Gastrocnemius medialis (tissue), 4 donors: Measurements from ENCODE around the gene PDE7B. TPM values are rescaled to one million over a fixed set of nuclear protein-coding genes. Genes with fewer than 3 reads are reported as not detected.

Experiments used
- ATAC-seq, 2 donors: fragments of 150-250 bp; one replicate each; pipeline ENCODE4 v1.9.1; 2016
- DNase-seq, 2 donors: peaks; one replicate each; pipeline ENCODE4 v3.0.0-alpha.2; 2019
- H3K27ac ChIP-seq, 4 donors: fragments of 200-600 bp; sonication (generic); 1 replicate in 1 of 4; 2 replicates in 3 of 4; pipeline ENCODE4 v1.5.1; 2016 to 2018; ENCODE audit warnings: mild to moderate bottlenecking in 2 of 4, moderate library complexity in 1 of 4
- H3K27me3 ChIP-seq, 3 donors: fragments of 200-600 bp; sonication (generic) in 2 of 3; 1 replicate in 1 of 3; 2 replicates in 2 of 3; pipeline versions ENCODE4 v1.5.1 to v1.6.0; 2016 to 2019; ENCODE audit warnings: mild to moderate bottlenecking in 1 of 3, moderate library complexity in 1 of 3
- H3K36me3 ChIP-seq, 2 donors: fragments of 200-600 bp; sonication (generic) in 1 of 2; one replicate each; pipeline ENCODE4 v1.5.1; 2017 to 2018
- H3K4me1 ChIP-seq, 2 donors: fragments of 200-600 bp; sonication (generic) in 1 of 2; one replicate each; pipeline ENCODE4 v1.5.1; 2016 to 2017; ENCODE audit warnings: mild to moderate bottlenecking in 2 of 2
- H3K4me3 ChIP-seq, 4 donors: fragments of 200-600 bp; sonication (generic) in 3 of 4; 1 replicate in 1 of 4; 2 replicates in 3 of 4; pipeline ENCODE4 v1.5.1; 2016 to 2019; ENCODE audit warnings: mild to moderate bottlenecking in 2 of 4
- H3K9me3 ChIP-seq, 3 donors: fragments of 200-600 bp; sonication (generic) in 2 of 3; 1 replicate in 1 of 3; 2 replicates in 2 of 3; pipeline ENCODE4 v1.5.1; 2016 to 2019
- CTCF ChIP-seq, 5 experiments: fragments of 450-650 bp in 3 of 5; fragments of 200-600 bp in 2 of 5; sonication (generic) in 2 of 5; IDR thresholded peaks in 4 of 5; conservative IDR thresholded peaks in 1 of 5; 1 replicate in 4 of 5; 2 replicates in 1 of 5; pipeline ENCODE4 v1.5.1; 2016 to 2019; ENCODE audit warnings: antibody characterized with exemption in 5 of 5, mild to moderate bottlenecking in 3 of 5, moderate library complexity in 3 of 5
- POLR2A ChIP-seq, 2 donors: fragments of 450-650 bp; IDR thresholded peaks; one replicate each; pipeline ENCODE4 v1.6.1; 2017; ENCODE audit warnings: antibody characterized with exemption in 2 of 2, mild to moderate bottlenecking in 2 of 2, moderate library complexity in 2 of 2
- in situ Hi-C, 4 donors: fragments of 200-750 bp; cut with MboI; loops; one replicate each; pipeline versions ENCODE4 v1.15.0 to v1.8.0; 2017; ENCODE audit warnings: low sequenced_read_pairs in 4 of 4
- intact Hi-C: fragments of 100-400 bp; cut with DNase I; formaldehyde crosslinking; loops from one replicate; pipeline ENCODE4 v1.15.1; 2023; ENCODE audit warnings: low total_unique reads
- total RNA-seq, 4 donors: library from RNA; depleted of rRNA; stranded (reverse); fragments of >200 nt; gene quantifications; one replicate each; pipeline versions ENCODE4 v1.1.0 to v1.2.3, GENCODE V29; 2016

Gene PDE7B
- total RNA-seq, 4 donors from 2014 or later: 2.2 to 3.6 (median 2.7) TPM

DNA sequence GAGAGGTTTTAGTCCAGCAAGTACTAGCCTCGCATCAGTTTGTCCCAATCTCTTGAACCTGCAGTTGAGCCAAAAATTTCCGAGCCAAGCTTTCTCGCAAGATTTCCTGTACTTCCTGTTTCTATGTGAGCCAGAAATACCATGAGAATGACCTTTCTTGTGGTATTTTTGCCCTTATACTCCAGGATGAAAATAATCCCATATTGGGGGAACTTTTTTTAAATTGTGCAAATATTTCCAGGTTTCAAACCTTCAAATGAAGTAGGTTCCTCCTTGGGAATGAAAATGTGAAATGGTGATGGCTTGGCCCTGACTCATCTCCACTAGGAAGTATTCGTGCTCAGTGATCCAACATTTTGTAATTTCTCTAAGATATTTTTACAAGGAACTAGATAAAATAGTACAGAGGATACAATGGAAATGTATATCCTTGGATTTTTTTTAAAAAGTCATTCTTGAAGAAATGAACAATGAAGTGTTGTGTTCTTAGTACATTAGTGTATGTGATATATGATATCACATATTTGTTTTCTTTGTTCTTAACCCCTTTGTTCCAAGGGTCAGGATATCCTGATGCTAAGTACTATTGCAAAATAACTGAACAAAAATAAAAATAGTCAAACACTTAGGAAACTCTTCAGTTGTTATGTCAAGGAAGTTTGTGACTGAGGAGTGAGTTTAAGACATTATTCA is 184.0 kb downstream of the PDE7B start:
- TF ChIP-seq POLR2A (IDR thresholded peaks at IDR 0.05) (no peak), CTCF (IDR thresholded peaks at IDR 0.05 in 4 of 5, conservative IDR thresholded peaks at IDR 0.05 in 1 of 5) (no peak)
- Histone ChIP-seq H3K36me3 (no peaks in the 10 kb centered on the region), H3K27ac (peak overlapping the region; percentile 62 to 76 (median 69)), H3K9me3 (no peaks in the 10 kb centered on the region), H3K4me3 (no peak overlapping the region), H3K27me3 (no peaks in the 10 kb centered on the region), H3K4me1 (peaks cover 24 to 36% of the 10 kb centered on the region in 2 donors)
- intact Hi-C loops: loop anchor here (5.0 kb wide), 1 partner anchor 67 kb away; no protein-coding TSS in a partner anchor
- peak in 1 of 2 donors; percentile 24 for DNase-seq
- in situ Hi-C loops: no loop called here
- ATAC-seq: peak in 1 of 2 donors; percentile 49

DNA sequence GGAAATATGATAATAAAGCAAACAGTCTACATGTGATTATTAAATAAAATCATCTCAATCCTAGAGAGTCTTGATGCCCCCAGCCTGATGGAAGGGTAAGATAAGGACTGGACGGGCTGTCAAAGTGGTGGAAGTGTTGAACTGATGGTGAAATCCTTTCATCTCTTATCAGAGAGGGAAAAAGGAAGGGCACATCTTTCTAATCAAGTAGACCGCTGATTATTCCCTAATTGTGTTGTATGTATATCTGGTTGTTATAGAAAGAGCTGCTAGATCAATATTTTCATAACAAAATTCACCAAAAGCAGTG is 184.5 kb downstream of the PDE7B start:
- H3K4me3 ChIP-seq: no peak overlapping the region
- peaks cover 24 to 40% of the 10 kb centered on the region in 2 donors for H3K4me1 ChIP-seq
- intact Hi-C loops (loop anchor here (5.0 kb wide), 1 partner anchor 66 kb away; no protein-coding TSS in a partner anchor), in situ Hi-C loops (no loop called here)
- H3K27me3 ChIP-seq: no peaks in the 10 kb centered on the region
- DNase-seq: no peak
- peak overlapping the region; percentile 62 to 76 (median 69) for H3K27ac ChIP-seq
- no peaks in the 10 kb centered on the region for H3K9me3 ChIP-seq
- ATAC-seq: no peak
- TF ChIP-seq POLR2A (IDR thresholded peaks at IDR 0.05) (no peak), CTCF (IDR thresholded peaks at IDR 0.05 in 4 of 5, conservative IDR thresholded peaks at IDR 0.05 in 1 of 5) (no peak)
- no peaks in the 10 kb centered on the region for H3K36me3 ChIP-seq

DNA sequence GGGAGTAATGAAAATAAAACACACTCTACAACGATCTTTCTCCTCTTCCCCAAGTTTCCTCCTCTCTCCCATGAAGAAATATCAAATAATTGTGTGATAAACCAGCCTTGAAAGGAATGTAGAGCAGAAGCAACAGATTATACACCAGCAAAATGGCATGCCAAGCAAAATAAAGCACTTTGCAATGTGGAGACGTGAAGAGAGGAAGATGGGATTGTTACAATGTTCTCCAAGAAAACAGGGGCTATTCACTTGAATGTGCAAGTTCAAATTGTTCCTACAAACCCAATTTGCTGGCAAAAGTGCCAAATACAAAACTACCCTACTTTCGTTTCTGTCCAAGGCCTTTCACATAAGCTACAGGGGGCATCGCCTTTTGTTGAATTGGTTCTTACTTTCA is 185.1 kb downstream of the PDE7B start:
- in situ Hi-C loops (no loop called here), intact Hi-C loops (loop anchor here (5.0 kb wide), 1 partner anchor 66 kb away; no protein-coding TSS in a partner anchor)
- ATAC-seq (no peak), DNase-seq (no peak)
- Histone ChIP-seq H3K9me3 (no peaks in the 10 kb centered on the region), H3K27me3 (no peaks in the 10 kb centered on the region), H3K27ac (peak overlapping the region; percentile 62 to 76 (median 69)), H3K36me3 (no peaks in the 10 kb centered on the region), H3K4me1 (peaks cover 24 to 42% of the 10 kb centered on the region in 2 donors), H3K4me3 (peak overlapping the region in 1 of 4 donors; percentile 10)
- TF ChIP-seq CTCF (IDR thresholded peaks at IDR 0.05 in 4 of 5, conservative IDR thresholded peaks at IDR 0.05 in 1 of 5): no peak
- no peak for TF ChIP-seq POLR2A (IDR thresholded peaks at IDR 0.05)

DNA sequence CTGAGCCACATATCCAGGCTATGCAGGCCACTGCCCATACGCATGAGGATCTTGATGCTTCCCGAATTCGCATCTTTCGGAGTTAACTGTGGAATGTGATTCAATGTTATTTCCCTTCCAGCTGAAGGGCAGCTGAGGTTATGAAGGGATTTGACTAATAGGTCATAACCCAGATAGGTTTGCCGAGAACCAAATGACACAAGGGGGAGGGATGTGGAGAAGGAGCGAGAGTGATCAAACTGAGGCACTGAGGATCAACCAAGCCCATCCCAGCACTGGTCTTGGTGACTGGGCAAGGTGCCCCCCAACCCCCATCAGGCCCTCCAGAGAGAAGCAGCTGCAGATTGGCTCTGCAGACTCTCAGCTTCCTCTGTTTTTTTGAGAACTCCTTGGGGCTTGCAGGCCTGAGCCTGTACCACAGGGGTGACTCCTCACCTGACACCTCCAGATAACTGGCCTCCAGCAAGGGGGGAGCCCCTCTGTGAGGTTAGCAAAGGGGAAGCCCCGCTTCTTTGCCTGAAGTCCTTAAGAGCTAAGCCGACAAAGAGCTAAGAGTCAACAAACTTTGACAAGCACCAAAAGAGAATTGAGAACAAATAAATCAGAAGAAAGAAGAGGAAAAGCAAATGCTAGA is 185.9 kb downstream of the PDE7B start:
- H3K9me3 ChIP-seq: no peaks in the 10 kb centered on the region

More for the DNA sequence above, 185.9 kb downstream of the PDE7B start:
- DNase-seq (no peak), ATAC-seq (peak; percentile 17 to 27)
- H3K27ac ChIP-seq: peak overlapping the region; percentile 62 to 76 (median 69)
- H3K4me3 ChIP-seq: peak overlapping the region; percentile 29 to 45 (median 38)
- in situ Hi-C loops: no loop called here
- peaks cover 24 to 40% of the 10 kb centered on the region in 2 donors for H3K4me1 ChIP-seq
- H3K27me3 ChIP-seq: no peaks in the 10 kb centered on the region
- no peaks in the 10 kb centered on the region for H3K36me3 ChIP-seq
- intact Hi-C loops: loop anchor here (5.0 kb wide), 1 partner anchor 65 kb away; no protein-coding TSS in a partner anchor
- TF ChIP-seq CTCF (IDR thresholded peaks at IDR 0.05 in 4 of 5, conservative IDR thresholded peaks at IDR 0.05 in 1 of 5) (no peak), POLR2A (IDR thresholded peaks at IDR 0.05) (no peak)
